Stromal cell of bone marrow (primary cell): ENCODE measurements around the gene KCNK5.
A peak's percentile ranks its signal among the peaks of the same experiment; 100 is the strongest.

Source experiments
- DNase-seq: peaks from one replicate; pipeline ENCODE4 v3.0.0-alpha.2; 2012; ENCODE audit warnings: low read depth

Gene KCNK5

GRCh38 chr6:39228992-39229767, at the start of gene KCNK5:
Gene KCNK5 (minus strand): TSS chr6:39229475. CDS start chr6:39229111, 364 bp downstream.
- DNase-seq, result peak; percentile 6

GRCh38 chr6:39276379-39276995, 47.2 kb upstream of the KCNK5 start:
- no peak for DNase-seq

GRCh38 chr6:39274903-39275302, 45.6 kb upstream of the KCNK5 start:
- DNase-seq, result no peak

GRCh38 chr6:39274471-39274870, 45.2 kb upstream of the KCNK5 start:
- no peak for DNase-seq

- no peak for DNase-seq
Measured at GRCh38 chr6:39273406-39273821, 44.1 kb upstream of the KCNK5 start.

GRCh38 chr6:39269961-39270360, 40.7 kb upstream of the KCNK5 start:
- no peak for DNase-seq

- no peak for DNase-seq
Measured at GRCh38 chr6:39268721-39269120, 39.4 kb upstream of the KCNK5 start.

GRCh38 chr6:39268171-39268570, 38.9 kb upstream of the KCNK5 start:
- DNase-seq, result no peak

GRCh38 chr6:39266782-39267355, 37.6 kb upstream of the KCNK5 start:
- no peak for DNase-seq

GRCh38 chr6:39266375-39266774, 37.1 kb upstream of the KCNK5 start:
- no peak for DNase-seq

GRCh38 chr6:39263303-39264037, 34.2 kb upstream of the KCNK5 start:
- DNase-seq, result no peak

- DNase-seq, result no peak
Measured at GRCh38 chr6:39261751-39262150, 32.5 kb upstream of the KCNK5 start.

- DNase-seq, result no peak
Measured at GRCh38 chr6:39260953-39261352, 31.7 kb upstream of the KCNK5 start.

GRCh38 chr6:39260456-39260855, 31.2 kb upstream of the KCNK5 start:
- DNase-seq, result no peak

GRCh38 chr6:39256294-39256940, 27.1 kb upstream of the KCNK5 start:
- no peak for DNase-seq

GRCh38 chr6:39254999-39255535, 25.8 kb upstream of the KCNK5 start:
- no peak for DNase-seq

GRCh38 chr6:39251406-39251805, 22.1 kb upstream of the KCNK5 start:
- DNase-seq, result no peak

GRCh38 chr6:39250507-39250906, 21.2 kb upstream of the KCNK5 start:
- no peak for DNase-seq

GRCh38 chr6:39249278-39249677, 20.0 kb upstream of the KCNK5 start:
- DNase-seq, result no peak

- no peak for DNase-seq
Measured at GRCh38 chr6:39247667-39248194, 18.5 kb upstream of the KCNK5 start.

GRCh38 chr6:39243809-39244208, 14.5 kb upstream of the KCNK5 start:
- DNase-seq, result peak; percentile 33
